ENCODE data around the gene KCNQ1OT1. TPM values are rescaled to one million over a fixed set of nuclear protein-coding genes. Genes with fewer than 3 reads are reported as not detected.

KCNQ1OT1 gene
- total and polyA plus RNA-seq, 4 donors: 0.65 to 9.8 (median 4.0) TPM

DNA sequence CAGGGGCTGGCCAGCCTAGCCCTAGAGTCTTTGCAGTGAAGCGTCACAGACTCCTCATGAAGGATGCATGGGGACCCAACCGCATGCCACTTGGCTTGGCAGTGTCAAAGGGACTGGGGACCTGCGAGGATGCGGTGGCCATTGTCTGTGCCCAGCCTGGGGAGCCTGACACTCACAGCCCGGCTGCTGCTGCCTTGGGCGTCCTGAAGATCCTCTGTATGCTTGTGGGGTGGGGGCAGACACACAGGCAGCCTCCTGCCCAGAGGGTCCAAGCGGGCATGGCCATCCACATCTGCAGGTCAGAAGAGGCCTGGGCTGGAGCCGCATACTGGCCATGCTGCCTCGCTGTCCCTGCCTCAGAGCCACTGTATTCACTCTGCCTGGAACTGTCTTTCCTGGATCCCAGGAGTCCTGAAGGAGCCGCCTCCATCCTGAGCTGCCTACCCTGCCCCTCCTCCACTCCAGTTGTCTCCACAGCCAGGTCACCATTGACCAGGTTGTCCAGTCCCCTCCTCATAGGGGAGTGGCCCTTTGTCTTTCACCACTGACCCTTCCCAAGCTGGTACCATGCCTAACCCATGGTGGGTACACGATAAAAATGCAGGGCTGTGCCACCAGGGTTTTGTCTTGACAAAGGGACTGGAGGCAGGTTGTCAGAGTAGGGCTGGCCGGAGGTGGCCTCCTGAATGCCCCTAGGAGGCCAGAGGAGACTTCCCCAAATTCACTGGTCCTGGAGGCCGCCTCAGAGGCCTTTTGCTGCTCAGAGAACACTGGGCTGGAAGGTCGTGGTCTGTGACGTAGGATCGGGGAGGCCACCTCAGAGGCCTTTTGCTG, 107.0 kb downstream of the KCNQ1OT1 start:
- no peak overlapping the region for H3K4me3 ChIP-seq (ENCODE audit: low read depth, low read length)
- no peak overlapping the region for H3K27ac ChIP-seq (ENCODE audit: low read depth, low read length)
- H3K9me3 ChIP-seq (ENCODE audit: control insufficient read depth, insufficient read depth, low read length): peaks cover 2% of the 10 kb centered on the region
- H3K27me3 ChIP-seq (ENCODE audit: control insufficient read depth, insufficient read depth, low read length): no peaks in the 10 kb centered on the region
- 91% methylated on average over 16 of the region's 16 CpGs for WGBS (ENCODE audit: insufficient coverage)
- no peak for DNase-seq (ENCODE audit: low read depth in 4 of 6, low spot score in 6 of 6)
- H3K36me3 ChIP-seq (ENCODE audit: control insufficient read depth, insufficient read depth, low read length): peaks cover 8% of the 10 kb centered on the region
- peaks cover 40% of the 10 kb centered on the region for H3K4me1 ChIP-seq (ENCODE audit: control insufficient read depth, insufficient read depth, low read length)

DNA sequence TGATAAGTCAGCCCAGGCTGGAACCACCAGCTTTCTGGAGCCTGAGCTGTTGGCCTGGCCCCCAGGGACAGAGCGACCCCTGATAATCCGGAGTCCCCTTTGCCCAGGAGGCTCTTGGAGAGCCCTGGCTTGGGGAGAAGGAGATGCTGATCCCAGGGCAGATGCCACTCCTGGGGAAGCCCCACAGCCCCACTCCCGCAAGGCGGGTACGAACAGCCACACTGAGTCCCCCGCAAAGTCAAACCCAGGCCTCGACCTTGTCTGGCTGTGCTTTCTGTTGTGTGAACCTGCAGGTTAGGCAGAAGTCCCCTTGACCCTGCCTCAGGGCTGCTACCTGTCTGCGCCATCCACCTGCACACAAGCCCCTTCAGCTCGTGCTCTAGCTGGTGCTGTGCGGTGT, 108.0 kb downstream of the KCNQ1OT1 start:
- H3K4me1 ChIP-seq (ENCODE audit: control insufficient read depth, insufficient read depth, low read length): peaks cover 41% of the 10 kb centered on the region
- H3K9me3 ChIP-seq (ENCODE audit: control insufficient read depth, insufficient read depth, low read length): no peaks in the 10 kb centered on the region

GRCh38 chr11:2590965-2591754, 108.6 kb downstream of the KCNQ1OT1 start:
- Histone ChIP-seq H3K36me3 (ENCODE audit: control insufficient read depth, insufficient read depth, low read length) (peaks cover 12% of the 10 kb centered on the region), H3K27me3 (ENCODE audit: control insufficient read depth, insufficient read depth, low read length) (no peaks in the 10 kb centered on the region), H3K4me3 (ENCODE audit: low read depth, low read length) (no peak overlapping the region), H3K4me1 (ENCODE audit: control insufficient read depth, insufficient read depth, low read length) (peaks cover 48% of the 10 kb centered on the region), H3K27ac (ENCODE audit: low read depth, low read length) (peak overlapping the region; percentile 72), H3K9me3 (ENCODE audit: control insufficient read depth, insufficient read depth, low read length) (no peaks in the 10 kb centered on the region)
- peak; percentile 38 to 96 (median 68) for DNase-seq (ENCODE audit: low read depth in 4 of 6, low spot score in 6 of 6)
- 22% methylated on average over 28 of the region's 28 CpGs for WGBS (ENCODE audit: insufficient coverage)

More for the DNA sequence above, 108.0 kb downstream of the KCNQ1OT1 start:
- WGBS (ENCODE audit: insufficient coverage): 68% methylated on average over 6 of the region's 10 CpGs
- H3K4me3 ChIP-seq (ENCODE audit: low read depth, low read length): no peak overlapping the region
- H3K27ac ChIP-seq (ENCODE audit: low read depth, low read length): peak overlapping the region; percentile 72
- no peaks in the 10 kb centered on the region for H3K27me3 ChIP-seq (ENCODE audit: control insufficient read depth, insufficient read depth, low read length)
- no peak for DNase-seq (ENCODE audit: low read depth in 4 of 6, low spot score in 6 of 6)
- H3K36me3 ChIP-seq (ENCODE audit: control insufficient read depth, insufficient read depth, low read length): peaks cover 12% of the 10 kb centered on the region

DNA sequence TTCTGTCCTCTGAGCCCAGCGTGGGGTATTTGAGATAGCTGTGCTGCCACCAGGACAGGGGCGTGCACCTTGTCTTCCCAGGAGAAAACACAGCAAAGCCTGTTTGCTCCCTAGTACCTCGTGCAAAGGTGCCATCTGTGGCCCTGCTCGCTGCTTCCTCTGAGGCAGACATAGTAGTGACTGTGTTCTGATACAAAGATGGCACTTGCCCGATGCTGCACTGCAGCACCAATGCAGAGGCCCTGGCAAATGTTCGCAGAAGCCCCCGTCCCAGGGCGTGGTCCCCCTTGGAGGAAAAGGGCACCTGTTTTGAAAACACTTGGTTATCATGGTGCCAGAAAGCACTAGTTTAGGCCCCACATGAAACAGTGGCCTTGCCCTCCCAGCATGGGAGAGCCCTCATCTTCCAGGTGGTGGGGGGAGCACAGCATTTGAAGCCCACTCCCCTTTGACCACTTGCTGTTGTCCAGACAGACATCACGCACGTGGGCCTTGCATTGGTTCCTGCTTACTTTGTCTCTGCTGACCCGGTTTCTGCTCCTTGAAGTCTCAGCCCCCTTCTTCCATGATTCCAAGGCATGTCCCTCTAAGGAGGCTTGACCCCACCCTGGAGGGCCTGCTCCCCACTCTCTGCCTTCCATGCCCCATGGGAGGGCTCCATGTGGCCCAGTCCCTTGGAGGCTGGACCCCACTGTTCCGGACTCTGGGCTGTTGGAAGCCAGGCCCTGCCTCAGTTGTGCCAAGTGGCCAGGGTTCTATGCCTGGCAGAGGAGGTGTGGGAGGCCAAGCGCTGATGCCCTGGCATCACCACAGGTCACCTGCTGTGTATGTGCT, 109.4 kb downstream of the KCNQ1OT1 start:
- Histone ChIP-seq H3K27me3 (ENCODE audit: control insufficient read depth, insufficient read depth, low read length) (no peaks in the 10 kb centered on the region), H3K9me3 (ENCODE audit: control insufficient read depth, insufficient read depth, low read length) (no peaks in the 10 kb centered on the region), H3K4me3 (ENCODE audit: low read depth, low read length) (no peak overlapping the region), H3K4me1 (ENCODE audit: control insufficient read depth, insufficient read depth, low read length) (peaks cover 56% of the 10 kb centered on the region), H3K27ac (ENCODE audit: low read depth, low read length) (peak overlapping the region; percentile 72), H3K36me3 (ENCODE audit: control insufficient read depth, insufficient read depth, low read length) (peaks cover 12% of the 10 kb centered on the region)
- DNase-seq (ENCODE audit: low read depth in 4 of 6, low spot score in 6 of 6): peak in 1 of 6 donors; percentile 21
- WGBS (ENCODE audit: insufficient coverage): 80% methylated on average over 13 of the region's 13 CpGs

- Histone ChIP-seq H3K36me3 (ENCODE audit: control insufficient read depth, insufficient read depth, low read length) (peaks cover 12% of the 10 kb centered on the region), H3K9me3 (ENCODE audit: control insufficient read depth, insufficient read depth, low read length) (no peaks in the 10 kb centered on the region), H3K4me1 (ENCODE audit: control insufficient read depth, insufficient read depth, low read length) (peaks cover 56% of the 10 kb centered on the region), H3K4me3 (ENCODE audit: low read depth, low read length) (no peak overlapping the region), H3K27me3 (ENCODE audit: control insufficient read depth, insufficient read depth, low read length) (no peaks in the 10 kb centered on the region), H3K27ac (ENCODE audit: low read depth, low read length) (no peak overlapping the region)
- no peak for DNase-seq (ENCODE audit: low read depth in 4 of 6, low spot score in 6 of 6)
- WGBS (ENCODE audit: insufficient coverage): 76% methylated on average over 12 of the region's 12 CpGs
Observed at GRCh38 chr11:2589538-2589934, 110.3 kb downstream of the KCNQ1OT1 start.

- Histone ChIP-seq H3K36me3 (ENCODE audit: control insufficient read depth, insufficient read depth, low read length) (peaks cover 12% of the 10 kb centered on the region), H3K4me1 (ENCODE audit: control insufficient read depth, insufficient read depth, low read length) (peaks cover 56% of the 10 kb centered on the region), H3K27me3 (ENCODE audit: control insufficient read depth, insufficient read depth, low read length) (no peaks in the 10 kb centered on the region), H3K27ac (ENCODE audit: low read depth, low read length) (no peak overlapping the region), H3K9me3 (ENCODE audit: control insufficient read depth, insufficient read depth, low read length) (no peaks in the 10 kb centered on the region), H3K4me3 (ENCODE audit: low read depth, low read length) (no peak overlapping the region)
- no peak for DNase-seq (ENCODE audit: low read depth in 4 of 6, low spot score in 6 of 6)
- 92% methylated on average over 27 of the region's 29 CpGs for WGBS (ENCODE audit: insufficient coverage)
Observed at GRCh38 chr11:2588809-2589537, 110.8 kb downstream of the KCNQ1OT1 start.

- peaks cover 58% of the 10 kb centered on the region for H3K4me1 ChIP-seq (ENCODE audit: control insufficient read depth, insufficient read depth, low read length)
- peaks cover 12% of the 10 kb centered on the region for H3K36me3 ChIP-seq (ENCODE audit: control insufficient read depth, insufficient read depth, low read length)
- peak in 1 of 6 donors; percentile 0 for DNase-seq (ENCODE audit: low read depth in 4 of 6, low spot score in 6 of 6)
- WGBS (ENCODE audit: insufficient coverage): 90% methylated on average over 25 of the region's 25 CpGs
- H3K27me3 ChIP-seq (ENCODE audit: control insufficient read depth, insufficient read depth, low read length): no peaks in the 10 kb centered on the region
- no peak overlapping the region for H3K4me3 ChIP-seq (ENCODE audit: low read depth, low read length)
- H3K9me3 ChIP-seq (ENCODE audit: control insufficient read depth, insufficient read depth, low read length): no peaks in the 10 kb centered on the region
- no peak overlapping the region for H3K27ac ChIP-seq (ENCODE audit: low read depth, low read length)
Observed at GRCh38 chr11:2587976-2588748, 111.6 kb downstream of the KCNQ1OT1 start.

GRCh38 chr11:2587132-2587930, 112.5 kb downstream of the KCNQ1OT1 start:
- H3K9me3 ChIP-seq (ENCODE audit: control insufficient read depth, insufficient read depth, low read length): no peaks in the 10 kb centered on the region
- H3K36me3 ChIP-seq (ENCODE audit: control insufficient read depth, insufficient read depth, low read length): peaks cover 12% of the 10 kb centered on the region
- H3K4me3 ChIP-seq (ENCODE audit: low read depth, low read length): no peak overlapping the region
- peak in 1 of 6 donors; percentile 0 for DNase-seq (ENCODE audit: low read depth in 4 of 6, low spot score in 6 of 6)
- no peak overlapping the region for H3K27ac ChIP-seq (ENCODE audit: low read depth, low read length)
- WGBS (ENCODE audit: insufficient coverage): 95% methylated on average over 16 of the region's 20 CpGs
- H3K27me3 ChIP-seq (ENCODE audit: control insufficient read depth, insufficient read depth, low read length): no peaks in the 10 kb centered on the region
- H3K4me1 ChIP-seq (ENCODE audit: control insufficient read depth, insufficient read depth, low read length): peaks cover 65% of the 10 kb centered on the region
